ENCODE data around the gene SF1.

SF1 gene

GRCh38 chr11:64719406-64719805 is 58.9 kb downstream of the SF1 start:
- no peak overlapping the region for H3K4me2 ChIP-seq
- no peak for TF ChIP-seq CTCF (conservative IDR thresholded peaks at IDR 0.05; ENCODE audit: low read depth, low read length)
- H3K27me3 ChIP-seq (ENCODE audit: insufficient read depth, low read depth): peaks cover 80% of the 10 kb centered on the region
- H2AFZ ChIP-seq (ENCODE audit: low read depth): no peak overlapping the region
- no peak overlapping the region for H3K9ac ChIP-seq
- no peak overlapping the region for H3K4me3 ChIP-seq (IDR thresholded peaks at IDR 0.05; ENCODE audit: insufficient read depth, low read depth, low read length)
- H3K36me3 ChIP-seq (ENCODE audit: insufficient read depth): no peaks in the 10 kb centered on the region
- H3K4me1 ChIP-seq (ENCODE audit: low read depth, poor library complexity, severe bottlenecking): peaks cover 8% of the 10 kb centered on the region
- no peaks in the 10 kb centered on the region for H3K79me2 ChIP-seq (ENCODE audit: insufficient read depth, low read depth)
- no peak overlapping the region for H3K27ac ChIP-seq
- H4K20me1 ChIP-seq (ENCODE audit: insufficient read depth): no peaks in the 10 kb centered on the region

GRCh38 chr11:64718780-64719124 is 59.6 kb downstream of the SF1 start:
- H3K36me3 ChIP-seq (ENCODE audit: insufficient read depth): no peaks in the 10 kb centered on the region
- H2AFZ ChIP-seq (ENCODE audit: low read depth): no peak overlapping the region
- no peaks in the 10 kb centered on the region for H4K20me1 ChIP-seq (ENCODE audit: insufficient read depth)
- H3K27ac ChIP-seq: no peak overlapping the region
- H3K4me1 ChIP-seq (ENCODE audit: low read depth, poor library complexity, severe bottlenecking): peaks cover 3% of the 10 kb centered on the region
- no peak overlapping the region for H3K4me3 ChIP-seq (IDR thresholded peaks at IDR 0.05; ENCODE audit: insufficient read depth, low read depth, low read length)
- H3K27me3 ChIP-seq (ENCODE audit: insufficient read depth, low read depth): peaks cover 87% of the 10 kb centered on the region
- TF ChIP-seq CTCF (conservative IDR thresholded peaks at IDR 0.05; ENCODE audit: low read depth, low read length): no peak
- H3K4me2 ChIP-seq: no peak overlapping the region
- no peak overlapping the region for H3K9ac ChIP-seq
- no peaks in the 10 kb centered on the region for H3K79me2 ChIP-seq (ENCODE audit: insufficient read depth, low read depth)

GRCh38 chr11:64718084-64718779 is 60.1 kb downstream of the SF1 start:
- Histone ChIP-seq H3K4me1 (ENCODE audit: low read depth, poor library complexity, severe bottlenecking) (no peaks in the 10 kb centered on the region), H3K27me3 (ENCODE audit: insufficient read depth, low read depth) (peaks cover 87% of the 10 kb centered on the region), H3K4me3 (IDR thresholded peaks at IDR 0.05; ENCODE audit: insufficient read depth, low read depth, low read length) (no peak overlapping the region), H2AFZ (ENCODE audit: low read depth) (no peak overlapping the region), H3K27ac (no peak overlapping the region), H3K36me3 (ENCODE audit: insufficient read depth) (no peaks in the 10 kb centered on the region), H3K9ac (no peak overlapping the region), H4K20me1 (ENCODE audit: insufficient read depth) (no peaks in the 10 kb centered on the region), H3K79me2 (ENCODE audit: insufficient read depth, low read depth) (no peaks in the 10 kb centered on the region), H3K4me2 (no peak overlapping the region)
- TF ChIP-seq CTCF (conservative IDR thresholded peaks at IDR 0.05; ENCODE audit: low read depth, low read length): no peak

- TF ChIP-seq CTCF (conservative IDR thresholded peaks at IDR 0.05; ENCODE audit: low read depth, low read length): no peak
- Histone ChIP-seq H3K4me2 (no peak overlapping the region), H3K27me3 (ENCODE audit: insufficient read depth, low read depth) (peaks cover 83% of the 10 kb centered on the region), H2AFZ (ENCODE audit: low read depth) (no peak overlapping the region), H3K27ac (no peak overlapping the region), H3K4me3 (IDR thresholded peaks at IDR 0.05; ENCODE audit: insufficient read depth, low read depth, low read length) (no peak overlapping the region), H3K4me1 (ENCODE audit: low read depth, poor library complexity, severe bottlenecking) (no peaks in the 10 kb centered on the region), H4K20me1 (ENCODE audit: insufficient read depth) (no peaks in the 10 kb centered on the region), H3K9ac (no peak overlapping the region), H3K79me2 (ENCODE audit: insufficient read depth, low read depth) (no peaks in the 10 kb centered on the region), H3K36me3 (ENCODE audit: insufficient read depth) (no peaks in the 10 kb centered on the region)
Observed at GRCh38 chr11:64717268-64717578, 61.1 kb downstream of the SF1 start.
